Smooth muscle cell (in vitro differentiated cells): ENCODE measurements around the gene TMUB2. TPM values are rescaled to one million over a fixed set of nuclear protein-coding genes. Genes with fewer than 3 reads are reported as not detected.

Experiments
- DNase-seq: peaks from one replicate; lab custom pipeline; 2025; ENCODE audit not compliant: unreplicated experiment; lab: John Stamatoyannopoulos, UW
- H2AFZ ChIP-seq: fragments of 200-600 bp; sonication (generic); 2 replicates; pipeline ENCODE4 v1.6.0; 2016; ENCODE audit warnings: antibody characterized with exemption, low read depth, mild to moderate bottlenecking
- H3F3A ChIP-seq: fragments of 200-600 bp; sonication (generic); 2 replicates; pipeline ENCODE4 v1.6.0; 2017; ENCODE audit warnings: antibody characterized with exemption, low read depth
- H3K27ac ChIP-seq: fragments of 200-600 bp; sonication (generic); 2 replicates; pipeline ENCODE4 v1.5.1; 2016; ENCODE audit warnings: low read depth, mild to moderate bottlenecking
- H3K27me3 ChIP-seq: fragments of 200-600 bp; sonication (generic); 2 replicates; pipeline ENCODE4 v1.6.1; 2016; ENCODE audit warnings: low read depth, mild to moderate bottlenecking
- H3K36me3 ChIP-seq: fragments of 200-600 bp; sonication (generic); 2 replicates; pipeline ENCODE4 v1.5.1; 2016; ENCODE audit warnings: low read depth
- H3K4me1 ChIP-seq: fragments of 200-600 bp; sonication (generic); 2 replicates; pipeline ENCODE4 v1.5.1; 2016; ENCODE audit warnings: low read depth
- H3K4me2 ChIP-seq: fragments of 200-600 bp; sonication (generic); 2 replicates; pipeline ENCODE4 v1.6.0; 2016; ENCODE audit warnings: mild to moderate bottlenecking
- H3K4me3 ChIP-seq: fragments of 200-600 bp; sonication (generic); 2 replicates; pipeline ENCODE4 v1.5.1; 2016; ENCODE audit warnings: mild to moderate bottlenecking
- H3K79me2 ChIP-seq: fragments of 200-600 bp; sonication (generic); 2 replicates; pipeline ENCODE4 v1.6.0; 2016; ENCODE audit warnings: low read depth, mild to moderate bottlenecking
- H3K9ac ChIP-seq: fragments of 200-600 bp; sonication (generic); 2 replicates; pipeline ENCODE4 v1.6.0; 2016; ENCODE audit warnings: low read depth
- H3K9me3 ChIP-seq: fragments of 200-600 bp; sonication (generic); replicated peaks from 2 replicates; pipeline ENCODE4 v1.5.1; 2016; ENCODE audit warnings: low read depth
- H4K20me1 ChIP-seq: fragments of 200-600 bp; sonication (generic); 2 replicates; pipeline ENCODE4 v1.6.0; 2016; ENCODE audit warnings: low read depth
- WGBS: methylation state at CpG from one replicate; pipeline ENCODE4 v1.1.7; 2016; ENCODE audit warnings: low lambda C conversion rate; 5-methylcytosine and 5-hydroxymethylcytosine counted together
- polyA plus RNA-seq: library from polyadenylated mRNA; unstranded; fragments of >200 nt; fragmentation: Nextera tagmentation; extraction: Ambion mirVana; gene quantifications from 2 replicates; pipeline ENCODE4 v1.2.1, GENCODE V29; 2016
- total RNA-seq: library from RNA; depleted of rRNA; stranded (reverse); fragments of >200 nt; gene quantifications from 2 replicates; pipeline ENCODE4 v1.2.3, GENCODE V29; 2014
- TF ChIP-seq, protein P1 (sequence below): fragments of 200-600 bp; sonication (generic); IDR thresholded peaks from 2 replicates; pipeline ENCODE4 v1.5.1; 2017; ENCODE audit warnings: borderline replicate concordance, mild to moderate bottlenecking, antibody characterized with exemption; ENCODE audit not compliant: insufficient read depth, poor library complexity, severe bottlenecking

TMUB2 gene
- total and polyA plus RNA-seq, 2 experiments from 2014 or later: 26.4 to 39.2 TPM

GRCh38 chr17:44188576-44189403 lies 2.0 kb downstream of the TMUB2 start:
- Histone ChIP-seq H3K4me3 (no peak overlapping the region), H3K27me3 (no peaks in the 10 kb centered on the region), H2AFZ (no peak overlapping the region), H3K9ac (no peak overlapping the region), H3K36me3 (no peaks in the 10 kb centered on the region), H3K27ac (peak overlapping the region; percentile 89), H3F3A (peaks cover 5% of the 10 kb centered on the region), H3K79me2 (peaks cover 35% of the 10 kb centered on the region), H3K4me1 (peaks cover 17% of the 10 kb centered on the region), H3K4me2 (peak overlapping the region; percentile 95), H4K20me1 (peaks cover 7% of the 10 kb centered on the region), H3K9me3 (no peaks in the 10 kb centered on the region)
- WGBS: 94% methylated on average over 12 of the region's 12 CpGs
- TF ChIP-seq, protein P1, sequence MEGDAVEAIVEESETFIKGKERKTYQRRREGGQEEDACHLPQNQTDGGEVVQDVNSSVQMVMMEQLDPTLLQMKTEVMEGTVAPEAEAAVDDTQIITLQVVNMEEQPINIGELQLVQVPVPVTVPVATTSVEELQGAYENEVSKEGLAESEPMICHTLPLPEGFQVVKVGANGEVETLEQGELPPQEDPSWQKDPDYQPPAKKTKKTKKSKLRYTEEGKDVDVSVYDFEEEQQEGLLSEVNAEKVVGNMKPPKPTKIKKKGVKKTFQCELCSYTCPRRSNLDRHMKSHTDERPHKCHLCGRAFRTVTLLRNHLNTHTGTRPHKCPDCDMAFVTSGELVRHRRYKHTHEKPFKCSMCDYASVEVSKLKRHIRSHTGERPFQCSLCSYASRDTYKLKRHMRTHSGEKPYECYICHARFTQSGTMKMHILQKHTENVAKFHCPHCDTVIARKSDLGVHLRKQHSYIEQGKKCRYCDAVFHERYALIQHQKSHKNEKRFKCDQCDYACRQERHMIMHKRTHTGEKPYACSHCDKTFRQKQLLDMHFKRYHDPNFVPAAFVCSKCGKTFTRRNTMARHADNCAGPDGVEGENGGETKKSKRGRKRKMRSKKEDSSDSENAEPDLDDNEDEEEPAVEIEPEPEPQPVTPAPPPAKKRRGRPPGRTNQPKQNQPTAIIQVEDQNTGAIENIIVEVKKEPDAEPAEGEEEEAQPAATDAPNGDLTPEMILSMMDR: no peak
- no peak for DNase-seq

GRCh38 chr17:44190481-44190880 lies 3.7 kb downstream of the TMUB2 start:
- Histone ChIP-seq H3K4me2 (no peak overlapping the region), H3K4me3 (no peak overlapping the region), H3K4me1 (peaks cover 10% of the 10 kb centered on the region), H3F3A (peaks cover 9% of the 10 kb centered on the region), H3K27ac (no peak overlapping the region), H3K36me3 (no peaks in the 10 kb centered on the region), H2AFZ (no peak overlapping the region), H3K9me3 (no peaks in the 10 kb centered on the region), H3K79me2 (peaks cover 27% of the 10 kb centered on the region), H3K9ac (no peak overlapping the region), H4K20me1 (no peaks in the 10 kb centered on the region), H3K27me3 (no peaks in the 10 kb centered on the region)
- WGBS: 93% methylated on average over 10 of the region's 10 CpGs
- DNase-seq: no peak
- TF ChIP-seq, protein P1: no peak

- no peak overlapping the region for H3K4me3 ChIP-seq
- H3K27me3 ChIP-seq: no peaks in the 10 kb centered on the region
- no peaks in the 10 kb centered on the region for H3K36me3 ChIP-seq
- peaks cover 9% of the 10 kb centered on the region for H3F3A ChIP-seq
- TF ChIP-seq, protein P1: no peak
- peak overlapping the region; percentile 53 for H3K27ac ChIP-seq
- no peaks in the 10 kb centered on the region for H3K9me3 ChIP-seq
- no peaks in the 10 kb centered on the region for H4K20me1 ChIP-seq
- WGBS: 91% methylated on average over 5 of the region's 5 CpGs
- H3K4me2 ChIP-seq: no peak overlapping the region
- no peak overlapping the region for H2AFZ ChIP-seq
- peaks cover 27% of the 10 kb centered on the region for H3K79me2 ChIP-seq
- no peak for DNase-seq
- no peak overlapping the region for H3K9ac ChIP-seq
- H3K4me1 ChIP-seq: peaks cover 7% of the 10 kb centered on the region
Observed at GRCh38 chr17:44191369-44191768, 4.6 kb downstream of the TMUB2 start.
